GM12892 (cell line): ENCODE data around the gene CITED2.

Source experiments
- POLR2AphosphoS5 ChIP-seq: IDR thresholded peaks from 2 replicates; pipeline ENCODE4 v1.6.1; 2011; ENCODE audit warnings: low read depth, low read length, control low read depth
- TAF1 ChIP-seq: IDR thresholded peaks from 2 replicates; pipeline ENCODE4 v1.6.1; 2011; ENCODE audit warnings: low read depth, mild to moderate bottlenecking, control low read depth, low read length, borderline replicate concordance

- TF ChIP-seq TAF1: no peak
- no peak for TF ChIP-seq POLR2AphosphoS5
These were observed 1.1 kb downstream of the CITED2 start for GRCh38 chr6:139373154-139373927.
